PC-3 (cell line): ENCODE data around the gene ZNF22. TPM values are rescaled to one million over a fixed set of nuclear protein-coding genes. Genes with fewer than 3 reads are reported as not detected.

Experiments
- ATAC-seq: fragments of 200-7000 bp; cut with Tn5 transposase; 2 replicates; pipeline ENCODE4 v1.9.1; 2020; ENCODE audit warnings: mild to moderate bottlenecking, moderate library complexity
- BruUV-seq: library from RNA; stranded (reverse); fragments of 400-500 nt; replicated peaks from 2 replicates; lab custom pipeline; 2021; lab: Mats Ljungman, UMichigan
- CTCF ChIA-PET: fragments of 300-600 bp; sonication (Branson Sonifier 250); formaldehyde crosslinking; loops from one replicate; lab custom pipeline; 2022; ENCODE audit warnings: antibody characterized with exemption; lab: Charles Lee
- POLR2A ChIA-PET: fragments of 300-600 bp; sonication (Branson Sonifier 250); formaldehyde crosslinking; loops from one replicate; lab custom pipeline; 2022; ENCODE audit warnings: antibody characterized with exemption; ENCODE audit not compliant: unreplicated experiment; lab: Charles Lee
- DNase-seq: peaks from one replicate; pipeline ENCODE4 v3.0.0-alpha.2; 2015
- H2AFZ ChIP-seq: fragments of 300-600 bp; sonication (generic); 2 replicates; pipeline ENCODE4 v1.6.0; 2016; ENCODE audit warnings: antibody characterized with exemption, low read length
- H3F3A ChIP-seq: fragments of 300-600 bp; sonication (generic); one replicate; pipeline ENCODE4 v1.6.0; 2017; ENCODE audit warnings: antibody characterized with exemption, low read length, control low read depth, mild to moderate bottlenecking; ENCODE audit not compliant: unreplicated experiment
- H3K27ac ChIP-seq: fragments of 300-600 bp; sonication (generic); 2 replicates; pipeline ENCODE4 v1.5.1; 2016; ENCODE audit warnings: mild to moderate bottlenecking, low read length
- H3K27me3 ChIP-seq: fragments of 300-600 bp; sonication (generic); 2 replicates; pipeline ENCODE4 v1.6.1; 2016; ENCODE audit warnings: low read length, mixed read lengths
- H3K36me3 ChIP-seq: fragments of 300-600 bp; sonication (generic); 2 replicates; pipeline ENCODE4 v1.6.1; 2016; ENCODE audit warnings: low read depth, mixed run types, low read length, mixed read lengths
- H3K4me1 ChIP-seq: fragments of 300-600 bp; sonication (generic); 2 replicates; pipeline ENCODE4 v1.5.1; 2016; ENCODE audit warnings: low read length; ENCODE audit not compliant: insufficient read depth
- H3K4me2 ChIP-seq: fragments of 300-600 bp; sonication (generic); 2 replicates; pipeline ENCODE4 v1.6.0; 2016; ENCODE audit warnings: low read length
- H3K4me3 ChIP-seq: fragments of 300-600 bp; sonication (generic); 2 replicates; pipeline ENCODE4 v1.5.1; 2016; ENCODE audit warnings: mild to moderate bottlenecking, low read length, mixed read lengths
- H3K79me2 ChIP-seq: fragments of 300-600 bp; sonication (generic); 2 replicates; pipeline ENCODE4 v1.6.1; 2017; ENCODE audit warnings: low read length, mixed read lengths
- H3K9ac ChIP-seq: fragments of 300-600 bp; sonication (generic); 2 replicates; pipeline ENCODE4 v1.6.0; 2016; ENCODE audit warnings: mild to moderate bottlenecking, low read length
- H3K9me2 ChIP-seq: fragments of 300-600 bp; sonication (generic); replicated peaks from 2 replicates; pipeline ENCODE4 v1.6.1; 2016; ENCODE audit warnings: mixed run types, low read length, mixed read lengths
- H3K9me3 ChIP-seq: fragments of 300-600 bp; sonication (generic); 2 replicates; pipeline ENCODE4 v1.6.1; 2016; ENCODE audit warnings: low read length, mixed read lengths
- H4K20me1 ChIP-seq: fragments of 300-600 bp; sonication (generic); 2 replicates; pipeline ENCODE4 v1.6.1; 2016; ENCODE audit warnings: low read length, mixed read lengths
- EZH2 ChIP-seq: fragments of 300-600 bp; sonication (generic); IDR thresholded peaks from one replicate; pipeline ENCODE4 v1.6.1; 2017; ENCODE audit warnings: antibody characterized with exemption, mild to moderate bottlenecking, low read length; ENCODE audit not compliant: unreplicated experiment
- EZH2phosphoT487 ChIP-seq: fragments of 300-600 bp; sonication (generic); IDR thresholded peaks from 2 replicates; pipeline ENCODE4 v1.6.1; 2018; ENCODE audit warnings: mild to moderate bottlenecking, antibody characterized with exemption, low read length, borderline replicate concordance
- intact Hi-C: fragments of 100-400 bp; cut with micrococcal nuclease; formaldehyde crosslinking; loops from 2 replicates; pipeline ENCODE4 v1.9.0; 2023
- total RNA-seq: library from RNA; depleted of rRNA; stranded (reverse); fragments of >200 nt; gene quantifications from 2 replicates; pipeline ENCODE4 v1.2.3, GENCODE V29; 2014
- TF ChIP-seq, protein P1 (sequence below): fragments of 300-600 bp; sonication (generic); conservative IDR thresholded peaks from 2 replicates; pipeline ENCODE4 v1.5.1; 2017; ENCODE audit warnings: antibody characterized with exemption, low read depth, mild to moderate bottlenecking, low read length

Gene ZNF22
- total RNA-seq, 1 experiment from 2014 or later, result 24.8 TPM

DNA sequence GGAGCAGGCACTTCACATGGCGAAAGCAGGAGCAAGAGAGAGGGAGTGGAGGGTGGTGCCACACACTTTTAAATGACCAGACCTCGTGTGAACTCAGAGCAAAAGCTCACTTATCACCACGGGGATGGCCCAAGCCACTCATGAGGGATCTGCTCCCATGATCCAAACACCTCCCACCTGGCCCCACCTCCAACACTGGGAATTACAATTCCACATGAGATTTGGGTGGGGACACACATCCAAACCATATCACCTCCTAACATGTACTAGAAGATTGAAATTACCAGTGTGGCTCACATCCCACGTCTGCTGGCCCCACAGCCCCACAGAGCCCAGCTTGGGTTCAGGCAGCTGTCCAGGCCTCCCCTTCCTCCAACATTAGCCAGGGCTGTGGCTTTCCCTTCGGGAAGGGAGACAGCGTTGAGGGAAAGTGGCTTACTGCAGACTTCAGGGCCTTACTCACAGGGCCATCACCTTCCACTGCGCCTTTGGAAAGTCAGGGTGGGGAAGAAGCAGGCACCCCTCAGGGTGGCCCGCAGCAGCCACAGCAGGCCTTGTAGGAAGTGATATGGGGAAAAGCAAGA lies 29.8 kb upstream of the ZNF22 start:
- H3K27me3 ChIP-seq, result no peaks in the 10 kb centered on the region
- no peaks in the 10 kb centered on the region for H4K20me1 ChIP-seq
- H3K27ac ChIP-seq, result no peak overlapping the region
- H3K36me3 ChIP-seq, result no peaks in the 10 kb centered on the region
- no peaks in the 10 kb centered on the region for H3K9me2 ChIP-seq
- no peak for DNase-seq
- ATAC-seq, result no peak
- H3K79me2 ChIP-seq, result no peaks in the 10 kb centered on the region
- H3F3A ChIP-seq, result no peaks in the 10 kb centered on the region
- ChIA-PET CTCF (no interaction called here), POLR2A (no interaction called here)
- intact Hi-C loops, result no loop called here
- no peak overlapping the region for H3K9ac ChIP-seq
- no peak overlapping the region for H3K4me2 ChIP-seq
- H3K4me1 ChIP-seq, result peaks cover 18% of the 10 kb centered on the region
- TF ChIP-seq, protein P1, sequence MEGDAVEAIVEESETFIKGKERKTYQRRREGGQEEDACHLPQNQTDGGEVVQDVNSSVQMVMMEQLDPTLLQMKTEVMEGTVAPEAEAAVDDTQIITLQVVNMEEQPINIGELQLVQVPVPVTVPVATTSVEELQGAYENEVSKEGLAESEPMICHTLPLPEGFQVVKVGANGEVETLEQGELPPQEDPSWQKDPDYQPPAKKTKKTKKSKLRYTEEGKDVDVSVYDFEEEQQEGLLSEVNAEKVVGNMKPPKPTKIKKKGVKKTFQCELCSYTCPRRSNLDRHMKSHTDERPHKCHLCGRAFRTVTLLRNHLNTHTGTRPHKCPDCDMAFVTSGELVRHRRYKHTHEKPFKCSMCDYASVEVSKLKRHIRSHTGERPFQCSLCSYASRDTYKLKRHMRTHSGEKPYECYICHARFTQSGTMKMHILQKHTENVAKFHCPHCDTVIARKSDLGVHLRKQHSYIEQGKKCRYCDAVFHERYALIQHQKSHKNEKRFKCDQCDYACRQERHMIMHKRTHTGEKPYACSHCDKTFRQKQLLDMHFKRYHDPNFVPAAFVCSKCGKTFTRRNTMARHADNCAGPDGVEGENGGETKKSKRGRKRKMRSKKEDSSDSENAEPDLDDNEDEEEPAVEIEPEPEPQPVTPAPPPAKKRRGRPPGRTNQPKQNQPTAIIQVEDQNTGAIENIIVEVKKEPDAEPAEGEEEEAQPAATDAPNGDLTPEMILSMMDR, result no peak
- TF ChIP-seq EZH2phosphoT487 (no peak), EZH2 (no peak)
- no TSS peak for BruUV-seq
- no peaks in the 10 kb centered on the region for H3K9me3 ChIP-seq
- no peak overlapping the region for H3K4me3 ChIP-seq
- H2AFZ ChIP-seq, result no peak overlapping the region

DNA sequence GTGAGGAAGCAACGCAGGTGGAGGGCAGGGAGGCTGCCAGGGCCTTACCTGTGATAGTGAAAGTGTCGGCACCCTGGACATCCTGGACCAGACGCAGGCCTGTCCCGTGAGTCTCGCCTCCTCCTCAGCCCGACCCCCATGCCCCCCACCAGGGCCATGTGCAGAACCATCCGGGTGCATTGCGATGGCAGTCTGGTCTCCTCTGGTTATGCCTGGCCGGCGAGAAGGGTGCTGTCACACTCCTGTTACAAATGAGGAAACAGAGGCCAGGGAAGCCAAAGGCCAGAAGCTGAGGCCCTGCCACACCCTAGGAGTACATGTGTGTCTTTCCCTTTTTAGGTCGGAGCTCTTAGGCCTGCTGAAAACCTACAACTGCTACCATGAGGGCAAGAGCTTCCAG lies 29.3 kb upstream of the ZNF22 start:
- H3K27me3 ChIP-seq, result no peaks in the 10 kb centered on the region
- no peaks in the 10 kb centered on the region for H3K9me3 ChIP-seq
- H3K27ac ChIP-seq, result no peak overlapping the region
- no peak for ATAC-seq
- CTCF ChIA-PET, result no interaction called here
- intact Hi-C loops, result no loop called here
- BruUV-seq, result no TSS peak
- no peak for DNase-seq
- no peaks in the 10 kb centered on the region for H3F3A ChIP-seq
- no peak overlapping the region for H3K4me2 ChIP-seq
- POLR2A ChIA-PET, result no interaction called here
- no peaks in the 10 kb centered on the region for H3K9me2 ChIP-seq
- no peak overlapping the region for H3K9ac ChIP-seq
- no peak overlapping the region for H3K4me3 ChIP-seq
- TF ChIP-seq EZH2 (no peak), EZH2phosphoT487 (no peak)
- TF ChIP-seq, protein P1, result no peak
- no peak overlapping the region for H2AFZ ChIP-seq
- peaks cover 23% of the 10 kb centered on the region for H3K4me1 ChIP-seq
- H3K36me3 ChIP-seq, result no peaks in the 10 kb centered on the region
- H3K79me2 ChIP-seq, result no peaks in the 10 kb centered on the region
- H4K20me1 ChIP-seq, result no peaks in the 10 kb centered on the region

DNA sequence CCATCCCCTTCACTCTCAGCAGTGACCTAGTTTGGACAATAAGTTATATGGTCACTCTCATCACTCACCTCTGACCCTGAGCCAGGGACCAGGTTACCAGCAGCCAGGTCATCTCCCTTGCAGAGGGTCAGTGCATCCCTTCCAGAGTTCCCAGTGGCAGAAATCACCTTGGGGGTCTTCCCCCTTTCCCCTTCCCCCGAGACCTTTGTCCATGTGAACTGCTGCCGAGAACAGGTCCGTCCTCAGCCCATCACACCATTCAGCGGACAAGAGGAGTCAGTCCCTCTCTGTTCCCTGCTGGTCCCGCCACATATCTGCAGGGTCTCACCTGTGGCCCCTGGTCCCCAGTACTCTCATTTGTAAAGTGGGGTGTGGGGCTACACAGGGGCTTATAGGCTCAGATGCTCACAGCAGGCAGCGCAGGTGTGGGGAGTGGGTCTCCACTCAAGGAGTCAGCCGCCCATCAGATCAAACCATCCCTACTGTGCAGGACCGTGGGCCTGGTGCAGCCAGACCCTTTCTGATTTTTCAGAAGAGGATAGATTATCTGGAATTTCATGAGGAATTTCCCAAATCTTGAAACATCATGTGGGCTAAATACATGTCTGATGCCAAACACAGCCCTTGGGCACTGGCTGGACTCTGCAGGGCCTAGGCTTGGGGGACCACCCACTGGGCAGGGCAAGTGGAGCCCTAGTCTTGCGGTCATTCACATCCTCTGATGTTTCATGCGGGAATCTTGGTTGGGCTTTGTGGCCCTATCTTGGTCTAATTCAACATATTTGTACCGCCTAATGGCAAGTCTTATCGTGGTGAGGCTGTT lies 28.6 kb upstream of the ZNF22 start:
- Histone ChIP-seq H3F3A (no peaks in the 10 kb centered on the region), H3K27ac (no peak overlapping the region), H3K27me3 (no peaks in the 10 kb centered on the region), H4K20me1 (no peaks in the 10 kb centered on the region), H3K9me2 (no peaks in the 10 kb centered on the region), H3K9ac (no peak overlapping the region), H3K36me3 (no peaks in the 10 kb centered on the region), H3K4me1 (peaks cover 24% of the 10 kb centered on the region), H3K4me3 (no peak overlapping the region), H2AFZ (no peak overlapping the region), H3K9me3 (no peaks in the 10 kb centered on the region), H3K79me2 (0 out of 2 replicates have a peak, but pooled peaks cover 7% of the 10 kb centered on the region), H3K4me2 (no peak overlapping the region)
- ChIA-PET CTCF (interaction anchor here (0.6 kb wide), 1 partner anchor 103 kb away, joined by 4 read pairs; no protein-coding TSS in a partner anchor), POLR2A (no interaction called here)
- no TSS peak for BruUV-seq
- no peak for DNase-seq
- no peak for ATAC-seq
- TF ChIP-seq, protein P1, result no peak
- TF ChIP-seq EZH2phosphoT487 (no peak), EZH2 (no peak)
- intact Hi-C loops, result no loop called here
